ENCODE measurements around the gene CHKA. TPM values are rescaled to one million over a fixed set of nuclear protein-coding genes. Genes with fewer than 3 reads are reported as not detected.

The CHKA gene
- 7.5 and 7.8 TPM in 2 replicates for total RNA-seq

GRCh38 chr11:68121067-68121899, at the start of gene CHKA:
Gene CHKA (minus strand): TSS chr11:68121388. CDS start chr11:68121177, 211 bp downstream.

GRCh38 chr11:68038718-68039525, 82.3 kb downstream of the CHKA start, which contains the start of gene TCIRG1:
Gene TCIRG1 (plus strand): TSS chr11:68039025. CDS start chr11:68041272, 2,247 bp downstream.

GRCh38 chr11:68030318-68031143, 90.7 kb downstream of the CHKA start, which contains the start of gene NDUFS8:
Gene NDUFS8 (plus strand): TSS chr11:68030681. CDS start chr11:68032152, 1,471 bp downstream.

GRCh38 chr11:68010090-68011041, 110.8 kb downstream of the CHKA start, which contains the start of gene ALDH3B1:
Gene ALDH3B1 (plus strand): TSS chr11:68010327. CDS start chr11:68015298, 4,971 bp downstream.

GRCh38 chr11:68003846-68004550, 117.2 kb downstream of the CHKA start, which contains the start of gene UNC93B1:
Gene UNC93B1 (minus strand): TSS chr11:68004097. CDS start chr11:68004043, 54 bp downstream.

Other genes with a start within 250 kb of the CHKA start
- gene UNC93B1, start 117.3 kb downstream of the CHKA start, total RNA-seq: 16.8 and 20.6 TPM in 2 replicates
- 24.4 and 29.2 TPM in 2 replicates for gene ALDH3B1, start 111.1 kb downstream of the CHKA start, total RNA-seq
- gene NDUFS8, start 90.7 kb downstream of the CHKA start, total RNA-seq: 87.2 and 107 TPM in 2 replicates
- 61.2 and 69.5 TPM in 2 replicates for gene TCIRG1, start 82.4 kb downstream of the CHKA start, total RNA-seq
- gene KMT5B, start 91.9 kb upstream of the CHKA start, total RNA-seq: 25.6 and 26.4 TPM in 2 replicates
- gene C11orf24, start 150.6 kb upstream of the CHKA start, total RNA-seq: 33.4 and 38.6 TPM in 2 replicates
- 59.8 TPM in 2 replicates for gene LRP5, start 191.2 kb upstream of the CHKA start, total RNA-seq

Measured in aortic smooth muscle cell (primary cell).